Renal cortical epithelial cell (primary cell): ENCODE measurements around the gene CDADC1. TPM values are rescaled to one million over a fixed set of nuclear protein-coding genes. Genes with fewer than 3 reads are reported as not detected.

ENCODE experiments used
- DNase-seq: peaks from one replicate; pipeline ENCODE4 v3.0.0-alpha.2; 2011; ENCODE audit warnings: low read depth
- total RNA-seq: library from RNA; depleted of rRNA; stranded (reverse); fragments of >200 nt; gene quantifications from 2 replicates; pipeline ENCODE4 v1.2.3, GENCODE V29; 2014

The CDADC1 gene
- total RNA-seq, result 5.2 and 7.5 TPM in 2 replicates

DNA sequence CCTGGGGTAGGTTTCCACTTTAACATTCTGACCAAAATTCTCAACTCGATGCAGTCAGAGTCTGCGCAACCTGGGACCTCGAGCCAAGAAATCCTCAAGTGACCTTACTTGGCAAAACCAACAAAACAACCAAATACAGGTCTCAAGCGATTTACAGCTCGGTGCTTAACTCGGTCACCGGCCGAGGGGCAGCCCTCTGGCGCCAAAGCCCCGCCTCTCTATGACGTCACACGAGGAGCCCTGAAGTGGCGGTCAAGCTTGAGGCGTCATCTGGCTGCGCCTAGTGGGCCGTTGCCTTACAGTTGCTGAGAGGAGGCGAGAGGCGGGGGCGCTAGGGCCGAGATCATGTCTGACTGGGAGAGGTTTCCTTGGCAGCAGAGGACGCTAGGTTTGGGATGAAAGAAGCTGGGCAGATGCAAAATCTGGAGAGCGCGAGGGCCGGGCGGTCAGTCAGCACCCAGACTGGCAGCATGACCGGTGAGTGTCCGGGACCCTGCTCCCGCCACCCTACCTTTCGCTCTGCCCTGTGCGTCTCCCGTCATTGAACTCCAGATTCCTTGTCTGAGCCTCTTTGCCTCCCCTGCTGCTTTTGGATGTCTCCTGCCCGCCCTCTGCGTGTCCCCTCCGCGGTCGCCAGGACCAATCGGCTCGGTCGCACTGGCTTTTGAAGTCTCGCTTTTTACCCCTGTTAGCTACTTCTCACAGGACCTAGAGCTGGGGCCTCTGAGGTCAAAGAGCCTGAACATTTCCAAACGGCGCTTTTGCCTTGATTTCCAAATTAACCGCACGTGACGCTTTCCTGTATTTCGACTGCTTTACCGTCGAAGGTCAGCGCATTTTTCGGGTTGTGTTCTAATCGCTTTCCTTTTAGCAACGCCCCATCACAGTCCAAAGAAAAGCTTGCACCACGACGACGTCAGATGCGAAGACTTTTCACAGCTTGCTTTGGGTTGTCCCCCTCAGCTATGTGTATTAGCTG lies at the start of gene CDADC1:
Gene CDADC1 (plus strand): TSS at position 283 of the 979 bp plus-strand sequence. CDS start 113 bp downstream, at position 396.
- peak; percentile 90 for DNase-seq

DNA sequence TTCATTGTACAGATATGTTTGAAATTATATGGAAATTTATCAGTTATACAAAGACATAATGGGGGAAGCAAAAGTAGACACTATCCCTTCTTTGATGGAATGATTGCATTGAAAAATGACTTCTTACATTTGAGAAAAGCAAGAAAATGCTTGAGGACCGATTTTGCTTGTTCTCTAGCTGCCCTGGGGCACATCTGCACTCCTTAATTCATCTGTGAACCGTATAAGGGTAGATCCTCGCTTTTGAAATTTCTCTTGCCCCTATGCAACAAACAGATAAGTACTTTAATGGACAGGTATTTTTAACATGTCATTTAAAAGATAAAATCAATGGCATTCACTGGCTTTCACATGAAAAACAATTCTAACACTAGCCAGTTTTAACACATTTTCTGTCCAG lies 41.1 kb upstream of the CDADC1 start:
- no peak for DNase-seq

DNA sequence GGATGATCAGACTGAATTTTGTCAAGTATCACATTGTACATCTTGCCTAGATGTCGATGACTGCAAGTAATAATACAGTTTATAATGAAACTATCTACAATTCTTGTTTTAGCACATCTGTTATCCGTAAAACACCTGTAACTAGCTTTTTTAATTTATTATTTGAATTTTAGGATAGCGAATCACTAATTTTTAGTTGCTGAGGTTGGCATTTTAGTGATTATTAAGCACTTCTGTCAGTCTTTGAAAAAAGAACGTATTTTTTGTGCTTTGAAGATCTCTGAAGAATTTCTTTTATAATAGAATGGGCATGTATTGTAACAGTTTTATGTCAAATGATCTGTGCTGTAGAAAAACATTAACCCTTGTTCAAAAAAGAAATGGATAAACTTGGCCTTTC lies 39.1 kb upstream of the CDADC1 start:
- no peak for DNase-seq

DNA sequence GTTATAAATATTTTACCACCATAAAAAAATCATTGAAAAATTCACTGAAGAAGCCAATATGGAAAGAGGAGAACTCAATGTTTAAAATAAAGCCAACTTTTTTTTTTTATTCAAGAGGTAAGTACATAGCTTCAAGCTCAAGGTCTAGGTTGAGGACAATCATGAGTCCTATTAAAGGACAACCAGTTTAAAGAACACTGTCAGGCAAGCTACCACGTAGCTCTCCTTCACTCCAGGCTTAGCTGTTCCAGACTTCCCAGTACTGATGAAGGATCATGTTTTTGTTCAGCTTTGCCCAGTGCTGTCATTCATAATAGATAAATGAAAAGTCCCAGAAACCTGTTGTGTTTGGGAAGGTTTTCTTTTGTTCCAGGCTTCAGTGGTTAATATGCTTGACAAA lies 37.6 kb upstream of the CDADC1 start:
- no peak for DNase-seq

DNA sequence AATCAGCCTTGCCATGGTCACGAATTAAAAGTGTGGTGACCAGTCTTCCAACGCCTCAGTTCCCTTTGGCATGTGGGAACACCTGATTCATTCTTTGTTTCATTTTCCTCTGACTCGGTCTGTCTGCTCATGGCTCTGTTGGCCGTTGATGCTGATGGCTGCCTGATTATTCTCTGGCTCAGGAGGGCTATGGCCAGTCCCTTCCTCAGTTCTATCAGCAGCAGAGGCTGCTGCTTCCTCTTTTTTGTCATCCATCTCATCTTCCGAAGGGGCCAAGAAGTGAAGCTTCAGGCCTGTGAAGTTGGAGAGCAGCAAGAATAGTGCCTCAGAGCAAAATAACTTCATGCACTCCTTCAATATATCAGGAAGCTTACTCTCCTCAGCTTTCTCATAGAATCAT lies 37.1 kb upstream of the CDADC1 start:
- no peak for DNase-seq

DNA sequence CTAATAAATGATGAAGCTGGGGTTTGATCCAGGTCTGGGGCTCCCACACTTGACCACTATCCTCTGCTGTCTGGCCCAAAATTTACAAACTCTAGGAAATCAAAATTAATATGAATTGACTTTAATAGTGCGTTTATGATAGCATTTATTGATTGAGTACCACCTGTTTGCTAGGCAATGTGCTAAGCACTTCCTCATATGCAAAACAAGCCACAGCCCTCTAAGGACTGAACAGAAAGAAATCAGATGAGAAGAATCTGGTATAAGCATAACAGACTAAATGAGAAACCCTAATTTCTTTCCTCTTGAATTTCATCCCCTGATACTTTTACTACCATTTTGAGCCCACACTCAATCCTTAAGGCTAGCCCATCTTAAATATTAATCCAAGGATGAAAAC lies 34.2 kb upstream of the CDADC1 start:
- DNase-seq, result no peak

DNA sequence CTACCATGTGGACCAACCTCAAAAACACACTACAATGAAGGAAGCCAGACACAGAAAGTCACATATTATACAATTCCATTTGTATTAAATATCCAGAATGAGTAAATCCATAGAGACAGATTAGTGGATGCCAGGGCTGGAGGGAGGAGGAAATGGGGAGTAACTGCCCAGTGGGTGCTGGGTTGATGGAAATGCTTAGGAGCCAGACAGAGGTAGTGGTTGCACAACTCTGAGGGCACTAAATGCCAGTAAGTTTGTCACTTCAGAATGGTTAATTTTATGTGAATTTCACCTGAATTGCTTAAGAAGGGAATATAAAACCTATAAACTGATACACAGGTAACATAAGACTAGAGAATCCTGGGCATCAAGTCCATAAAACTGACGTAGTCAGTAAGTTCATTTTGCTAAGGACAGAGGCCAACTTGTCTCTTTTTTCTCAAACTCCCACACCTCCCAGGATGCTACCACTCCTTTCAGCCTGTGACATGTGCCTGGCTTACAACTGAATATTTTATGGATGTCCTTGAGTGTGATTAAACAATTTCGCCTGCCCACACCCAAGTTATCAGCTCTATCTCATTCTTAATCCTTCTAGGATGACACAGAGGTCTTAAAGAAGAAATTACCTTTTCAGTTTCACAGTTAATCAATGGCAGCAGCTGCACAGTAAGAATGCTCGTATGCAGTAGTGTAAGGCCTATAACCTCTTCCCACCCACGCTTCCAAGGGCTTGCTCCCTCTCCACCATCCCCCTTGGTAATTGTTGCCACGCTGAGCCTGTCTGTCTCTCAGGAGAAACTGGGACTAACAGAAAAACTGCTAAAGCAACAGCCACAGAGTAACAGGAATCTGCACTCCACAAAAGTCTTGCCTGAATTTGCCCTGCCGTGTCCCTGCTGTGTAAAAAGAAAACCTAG lies 33.5 kb upstream of the CDADC1 start:
- DNase-seq, result peak; percentile 17

DNA sequence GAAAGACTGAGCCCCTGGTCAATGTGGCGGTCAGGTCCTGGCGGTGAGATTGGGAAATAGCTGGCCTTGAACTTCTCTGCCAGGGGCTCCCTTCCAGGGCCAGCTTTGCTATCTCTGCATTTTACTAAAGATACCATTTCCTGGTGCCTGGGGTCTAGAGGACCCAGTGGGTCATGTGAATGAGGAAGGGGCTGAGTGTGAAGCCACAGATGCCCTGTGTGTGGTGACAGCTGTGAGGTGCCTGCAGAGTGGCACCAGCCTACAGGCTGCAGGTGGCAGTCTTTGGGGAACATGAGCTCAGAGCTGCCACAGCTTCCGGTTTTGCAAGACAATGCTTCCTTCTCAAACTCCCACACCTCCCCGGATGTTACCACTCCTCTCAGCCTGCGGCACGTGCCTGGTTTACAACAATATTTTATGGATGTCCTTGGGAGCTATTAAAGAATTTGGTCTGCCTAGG lies 32.8 kb upstream of the CDADC1 start:
- DNase-seq, result no peak

DNA sequence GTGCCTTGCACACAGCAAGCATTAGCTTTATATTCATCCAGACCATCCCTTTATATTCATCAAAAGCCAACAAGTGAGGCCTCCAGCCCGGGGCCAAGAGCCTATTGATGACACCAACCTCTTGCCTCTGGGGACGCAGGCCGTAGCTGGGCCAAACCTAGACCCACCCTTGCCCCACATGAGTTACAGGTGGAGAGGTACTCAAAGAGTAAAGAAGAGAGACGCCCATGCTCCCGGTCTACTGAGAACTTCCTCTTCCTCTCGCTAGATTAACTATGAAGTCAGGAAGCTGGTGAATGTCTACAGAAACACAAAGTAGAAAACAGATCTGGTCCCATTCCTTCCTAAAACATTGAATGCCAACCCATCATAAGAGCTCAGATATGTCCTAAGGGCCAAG lies 31.4 kb upstream of the CDADC1 start:
- DNase-seq, result no peak

DNA sequence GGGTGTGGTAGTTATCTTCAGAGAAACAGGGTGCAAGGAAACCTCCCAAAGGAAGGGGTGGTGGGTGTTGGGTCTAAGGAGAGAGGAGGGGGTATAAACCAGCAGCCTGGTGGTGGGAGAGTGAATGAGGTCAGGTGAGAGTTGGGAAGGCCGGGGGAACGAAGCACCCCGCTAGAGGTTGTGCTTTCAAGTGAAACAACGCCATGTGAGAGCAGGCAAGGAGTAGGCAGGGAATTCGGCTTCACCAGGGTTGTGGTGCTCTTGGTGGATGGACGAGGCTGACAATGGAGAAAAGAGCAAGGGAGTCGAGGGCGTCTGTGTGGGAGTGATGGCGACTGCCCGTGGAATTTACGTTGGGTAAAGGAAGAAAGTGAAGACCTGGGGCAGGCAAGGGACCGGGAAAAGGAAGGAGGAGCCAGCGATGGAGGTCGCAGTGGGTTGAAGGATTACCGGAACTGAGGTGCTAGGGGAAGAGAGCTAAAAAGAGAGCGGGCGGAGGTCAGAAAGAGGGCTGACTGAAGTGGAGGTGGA lies 29.7 kb upstream of the CDADC1 start:
- DNase-seq, result no peak

DNA sequence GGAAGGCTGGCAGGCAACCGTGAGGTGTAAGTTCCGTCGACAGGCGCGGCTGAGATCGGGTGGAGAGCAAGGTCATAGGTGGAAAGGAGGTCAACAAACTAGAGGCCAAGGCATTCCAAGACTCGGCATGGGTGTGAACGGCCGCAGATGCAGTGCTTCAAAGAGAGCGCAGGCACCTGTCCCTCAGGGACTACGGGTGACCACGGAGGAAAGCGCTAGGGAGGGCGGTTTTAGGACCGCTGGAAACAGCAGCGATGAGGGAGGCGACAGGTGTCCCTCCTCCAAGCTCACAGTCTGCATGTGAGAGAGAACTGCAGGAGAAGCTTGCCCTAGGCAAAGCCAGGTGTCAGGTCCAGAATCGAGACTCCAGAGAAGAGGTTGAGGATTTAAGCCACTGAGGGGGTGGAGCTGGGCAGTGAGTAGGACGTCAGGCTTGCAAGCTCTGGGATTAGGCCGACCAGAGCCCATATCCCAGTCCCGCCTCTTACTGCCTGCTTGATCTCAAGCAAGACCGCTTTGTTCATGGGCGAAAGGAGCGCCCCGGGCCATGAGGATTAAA lies 29.2 kb upstream of the CDADC1 start:
- no peak for DNase-seq

DNA sequence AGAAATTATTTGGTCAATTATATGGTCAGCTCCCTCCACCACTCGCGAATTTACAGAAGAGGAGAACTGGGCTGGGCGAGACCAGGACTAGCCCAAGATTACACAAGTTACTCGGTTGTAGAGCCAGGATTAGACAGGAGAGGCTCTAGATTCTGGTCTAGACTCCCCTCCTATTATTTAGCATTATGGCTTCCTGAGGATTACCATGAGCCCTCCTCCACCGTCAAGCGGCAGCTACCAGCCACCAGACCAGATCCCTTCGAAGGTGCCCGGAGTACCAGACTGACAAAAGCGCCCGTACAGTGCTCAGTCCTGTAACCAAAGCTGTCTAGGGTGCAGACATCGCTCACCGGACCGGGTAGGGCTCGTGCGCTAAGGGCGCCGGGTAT lies 28.1 kb upstream of the CDADC1 start:
- no peak for DNase-seq

DNA sequence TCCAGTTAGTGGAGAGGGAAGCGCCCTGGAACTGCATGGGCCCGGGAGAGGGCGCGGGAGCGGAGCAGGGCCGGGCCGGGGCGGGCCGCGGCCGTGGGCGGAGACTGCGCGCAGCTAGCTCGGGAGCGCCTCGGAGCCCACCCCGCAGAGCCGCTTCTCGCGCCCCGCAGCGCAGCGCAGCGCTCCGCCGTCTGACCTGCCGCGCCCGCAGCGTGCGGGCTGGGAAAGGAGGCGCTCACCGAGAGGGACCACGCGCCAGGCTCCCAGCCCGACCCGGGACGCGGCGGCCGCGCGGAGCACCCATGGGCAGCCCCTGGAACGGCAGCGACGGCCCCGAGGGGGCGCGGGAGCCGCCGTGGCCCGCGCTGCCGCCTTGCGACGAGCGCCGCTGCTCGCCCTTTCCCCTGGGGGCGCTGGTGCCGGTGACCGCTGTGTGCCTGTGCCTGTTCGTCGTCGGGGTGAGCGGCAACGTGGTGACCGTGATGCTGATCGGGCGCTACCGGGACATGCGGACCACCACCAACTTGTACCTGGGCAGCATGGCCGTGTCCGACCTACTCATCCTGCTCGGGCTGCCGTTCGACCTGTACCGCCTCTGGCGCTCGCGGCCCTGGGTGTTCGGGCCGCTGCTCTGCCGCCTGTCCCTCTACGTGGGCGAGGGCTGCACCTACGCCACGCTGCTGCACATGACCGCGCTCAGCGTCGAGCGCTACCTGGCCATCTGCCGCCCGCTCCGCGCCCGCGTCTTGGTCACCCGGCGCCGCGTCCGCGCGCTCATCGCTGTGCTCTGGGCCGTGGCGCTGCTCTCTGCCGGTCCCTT lies 27.5 kb upstream of the CDADC1 start, which contains the start of gene MLNR:
Gene MLNR (plus strand): TSS at position 303 of the 820 bp plus-strand sequence. CDS start 0 bp downstream, at position 303.
- DNase-seq, result no peak

DNA sequence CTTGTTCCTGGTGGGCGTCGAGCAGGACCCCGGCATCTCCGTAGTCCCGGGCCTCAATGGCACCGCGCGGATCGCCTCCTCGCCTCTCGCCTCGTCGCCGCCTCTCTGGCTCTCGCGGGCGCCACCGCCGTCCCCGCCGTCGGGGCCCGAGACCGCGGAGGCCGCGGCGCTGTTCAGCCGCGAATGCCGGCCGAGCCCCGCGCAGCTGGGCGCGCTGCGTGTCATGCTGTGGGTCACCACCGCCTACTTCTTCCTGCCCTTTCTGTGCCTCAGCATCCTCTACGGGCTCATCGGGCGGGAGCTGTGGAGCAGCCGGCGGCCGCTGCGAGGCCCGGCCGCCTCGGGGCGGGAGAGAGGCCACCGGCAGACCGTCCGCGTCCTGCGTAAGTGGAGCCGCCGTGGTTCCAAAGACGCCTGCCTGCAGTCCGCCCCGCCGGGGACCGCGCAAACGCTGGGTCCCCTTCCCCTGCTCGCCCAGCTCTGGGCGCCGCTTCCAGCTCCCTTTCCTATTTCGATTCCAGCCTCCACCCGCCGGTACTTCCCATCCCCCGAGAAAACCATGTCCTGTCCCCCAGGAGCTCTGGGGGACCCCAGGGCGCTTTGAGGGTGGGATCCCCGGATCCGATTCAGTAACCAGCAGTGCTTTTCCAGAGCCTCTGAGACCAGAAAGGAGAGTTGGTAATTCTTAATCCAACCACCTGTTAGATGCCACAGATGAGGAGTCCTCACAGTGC lies 26.7 kb upstream of the CDADC1 start:
- no peak for DNase-seq

DNA sequence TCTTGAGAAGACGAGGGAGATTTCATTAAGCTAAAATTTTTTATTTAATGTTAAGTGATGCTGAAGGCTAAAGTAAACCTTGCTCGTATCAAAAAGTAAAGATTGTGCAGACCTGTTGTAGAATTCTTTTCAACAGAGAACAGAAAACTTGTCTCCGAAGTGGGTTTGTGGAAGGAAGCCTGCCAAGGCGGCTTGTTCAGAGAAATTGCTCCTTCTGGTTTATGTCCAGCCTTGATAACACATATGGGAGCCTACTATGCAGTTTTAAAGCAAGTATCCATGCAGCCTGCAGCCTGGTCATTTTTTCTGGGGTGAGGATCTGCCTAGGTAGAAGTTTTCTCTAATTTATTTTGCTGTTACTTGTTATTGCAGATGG lies 26.1 kb upstream of the CDADC1 start:
- no peak for DNase-seq

DNA sequence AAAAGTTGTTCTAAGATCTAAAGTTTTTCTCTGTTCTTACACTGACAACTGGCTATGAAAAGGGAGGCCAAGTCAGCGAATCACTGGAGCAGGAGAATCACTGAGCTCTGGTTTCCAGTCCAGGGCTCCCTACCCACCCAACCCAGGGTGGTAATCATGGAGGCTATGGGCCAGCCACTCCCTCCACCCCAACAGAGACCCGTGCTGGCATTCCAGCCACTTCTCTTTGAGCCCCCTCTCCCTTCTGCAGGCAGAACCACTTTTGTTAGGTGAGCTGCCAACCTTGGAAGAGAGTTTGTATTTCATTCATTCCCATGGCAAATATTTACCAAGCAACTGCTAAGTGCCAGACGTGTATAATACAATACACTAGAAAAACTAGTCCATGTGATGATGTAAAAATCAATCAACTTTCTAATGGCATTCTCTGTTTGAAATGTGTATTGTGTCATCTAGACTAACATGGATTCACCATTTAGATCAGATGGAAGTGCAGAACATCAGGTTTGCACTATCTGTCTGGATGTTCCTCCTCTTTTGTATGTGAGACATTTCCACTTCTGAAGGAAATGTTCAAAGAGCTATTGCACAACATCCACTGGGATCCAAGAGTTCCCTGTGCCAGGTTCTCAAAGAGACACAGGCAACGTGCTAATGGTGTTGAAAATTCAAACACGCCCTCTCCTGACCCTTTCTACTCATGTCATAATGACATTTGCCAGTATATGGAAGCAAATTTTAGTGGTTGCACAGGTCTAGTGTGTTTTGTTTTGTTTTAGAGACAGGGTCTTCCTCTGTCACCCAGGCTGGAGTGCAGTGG lies 22.3 kb upstream of the CDADC1 start:
- DNase-seq, result peak; percentile 34

DNA sequence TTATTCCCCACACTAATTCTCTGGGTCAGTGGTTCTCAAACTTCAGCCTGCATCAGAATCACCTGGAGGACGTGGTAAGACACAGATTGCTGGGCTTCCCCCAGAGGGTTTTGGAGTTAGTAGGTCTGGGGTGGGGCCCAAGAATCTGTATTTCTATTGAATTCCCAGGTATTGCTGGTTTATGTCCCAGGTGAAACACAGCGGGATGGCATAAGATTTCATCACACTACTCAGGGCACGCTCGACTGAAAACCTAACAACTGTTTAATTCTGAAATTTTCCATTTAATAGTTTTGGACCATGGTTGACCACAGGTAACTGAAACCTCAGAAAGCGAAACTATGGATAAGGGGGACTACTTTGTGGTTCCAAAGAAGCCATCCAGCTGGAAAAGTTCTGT lies 21.1 kb upstream of the CDADC1 start:
- no peak for DNase-seq

DNA sequence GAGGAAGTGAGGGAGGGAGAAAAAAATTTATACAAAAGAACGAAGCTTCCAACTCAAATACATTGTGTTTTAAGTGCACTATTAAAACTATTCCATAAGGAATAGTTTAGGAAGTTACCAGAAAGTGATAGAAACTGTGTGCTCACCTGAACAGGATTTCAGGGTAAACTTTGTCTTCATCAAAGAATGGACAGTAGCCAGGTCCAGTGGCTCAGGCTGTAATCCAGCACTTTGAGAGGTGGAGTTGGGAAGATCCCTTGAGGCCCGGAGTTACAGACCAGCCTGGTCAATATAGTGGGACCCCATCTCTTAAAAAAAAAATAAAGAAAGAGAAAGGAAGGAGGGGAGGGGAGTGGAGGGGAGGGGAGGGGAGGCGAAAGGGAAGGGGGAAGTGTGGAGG lies 13.0 kb upstream of the CDADC1 start:
- no peak for DNase-seq

DNA sequence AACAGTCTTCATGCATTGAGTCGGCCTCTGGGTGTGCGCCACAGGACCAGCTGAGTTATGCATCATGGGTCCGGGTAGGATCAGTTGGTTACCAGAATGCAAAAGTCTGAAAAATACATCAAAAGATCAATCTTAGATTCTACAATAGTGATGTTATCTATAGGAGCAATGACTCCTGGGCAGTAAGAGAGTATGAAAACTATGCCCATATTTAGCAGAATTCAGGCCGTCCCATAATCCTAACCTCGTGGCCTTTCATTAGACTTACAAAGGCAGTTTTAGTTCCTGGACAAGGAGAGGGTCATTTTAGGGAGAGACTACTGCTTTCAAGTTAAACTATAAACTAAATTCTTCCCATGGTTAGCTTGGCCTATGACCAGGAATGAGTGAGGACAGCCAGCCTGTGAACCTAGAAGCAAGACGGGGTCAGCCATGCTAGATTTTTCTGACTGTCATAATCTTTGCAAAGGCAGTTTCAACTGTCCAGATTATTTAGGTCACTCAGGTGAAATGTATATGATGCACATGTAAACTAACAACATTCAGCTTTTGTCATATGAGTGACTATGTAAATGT lies 11.8 kb upstream of the CDADC1 start:
- no peak for DNase-seq
